GM21786 (cell line): Measurements from ENCODE around the gene EML4.
A peak's percentile ranks its signal among the peaks of the same experiment; 100 is the strongest.

ENCODE experiments used
- ATAC-seq: cut with Tn5 transposase; IDR thresholded peaks from one replicate; pipeline ENCODE4 v1.9.1; 2021; ENCODE audit not compliant: unreplicated experiment

Gene EML4

DNA sequence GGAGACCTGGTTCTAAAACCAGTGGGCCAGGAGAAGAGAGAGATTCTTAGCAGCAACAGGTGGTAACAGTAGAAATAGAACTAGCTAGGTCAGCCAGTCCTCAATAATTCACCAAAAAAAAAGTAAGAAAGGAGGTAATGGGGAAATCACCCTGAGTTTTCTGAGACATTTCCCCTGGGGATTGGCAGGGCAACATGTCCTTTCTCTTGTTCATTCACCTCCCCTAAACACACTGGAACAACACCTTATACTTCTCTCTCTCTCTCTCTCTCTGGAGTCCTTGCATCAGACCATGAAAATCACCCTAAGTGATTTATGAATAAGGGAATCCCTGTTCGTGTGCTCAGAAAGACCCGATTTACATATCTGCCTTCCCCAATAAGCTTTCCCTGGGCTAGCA lies 127.1 kb downstream of the EML4 start:
- peak; percentile 81 for ATAC-seq

DNA sequence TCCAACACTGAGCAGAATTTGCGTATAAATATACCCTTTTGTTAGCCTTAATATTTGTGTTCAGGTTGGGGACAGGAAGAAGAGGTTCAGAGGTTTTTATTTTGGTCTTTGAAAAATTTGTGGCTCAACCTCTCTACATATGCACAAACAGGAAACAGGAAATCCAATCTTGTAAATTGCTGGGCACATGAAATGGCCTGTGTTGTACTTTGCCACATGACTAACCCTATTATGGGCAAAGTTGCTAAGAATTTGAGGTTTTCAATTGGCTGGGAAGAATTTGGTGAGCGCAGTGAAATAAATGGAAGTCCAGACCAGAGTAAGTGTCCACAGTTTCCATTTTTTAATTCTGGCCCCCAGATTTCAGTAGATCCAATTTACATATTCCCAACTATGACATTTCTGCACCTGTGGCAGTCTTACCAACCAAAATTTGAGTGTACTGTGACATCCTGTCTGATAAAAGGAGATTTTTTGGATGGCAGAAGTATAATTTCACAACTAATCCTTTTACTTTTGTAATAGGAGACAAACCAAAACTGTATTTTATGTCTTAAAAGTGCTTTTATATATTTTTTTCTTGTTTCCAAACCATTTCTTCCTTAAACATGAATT lies 128.3 kb downstream of the EML4 start:
- no peak for ATAC-seq

DNA sequence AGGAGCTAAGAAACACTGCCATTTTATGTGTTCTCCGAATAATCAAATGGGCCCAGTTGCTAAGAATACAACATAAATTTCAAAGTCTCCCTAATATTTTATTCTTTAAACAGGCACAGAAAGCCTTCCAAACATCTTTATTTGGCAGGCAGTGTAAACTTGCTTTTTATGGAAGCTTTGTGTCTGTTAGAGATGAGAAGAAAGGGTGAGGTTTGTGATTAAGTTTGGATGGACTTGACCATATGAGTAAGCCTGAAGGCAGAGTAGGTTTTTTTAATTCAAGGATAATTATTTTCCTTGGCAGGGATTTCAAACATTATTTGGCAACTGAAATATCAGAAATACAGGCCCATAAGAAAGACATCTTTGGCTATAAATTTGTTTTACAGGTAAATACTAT lies 129.0 kb downstream of the EML4 start:
- ATAC-seq, result no peak

DNA sequence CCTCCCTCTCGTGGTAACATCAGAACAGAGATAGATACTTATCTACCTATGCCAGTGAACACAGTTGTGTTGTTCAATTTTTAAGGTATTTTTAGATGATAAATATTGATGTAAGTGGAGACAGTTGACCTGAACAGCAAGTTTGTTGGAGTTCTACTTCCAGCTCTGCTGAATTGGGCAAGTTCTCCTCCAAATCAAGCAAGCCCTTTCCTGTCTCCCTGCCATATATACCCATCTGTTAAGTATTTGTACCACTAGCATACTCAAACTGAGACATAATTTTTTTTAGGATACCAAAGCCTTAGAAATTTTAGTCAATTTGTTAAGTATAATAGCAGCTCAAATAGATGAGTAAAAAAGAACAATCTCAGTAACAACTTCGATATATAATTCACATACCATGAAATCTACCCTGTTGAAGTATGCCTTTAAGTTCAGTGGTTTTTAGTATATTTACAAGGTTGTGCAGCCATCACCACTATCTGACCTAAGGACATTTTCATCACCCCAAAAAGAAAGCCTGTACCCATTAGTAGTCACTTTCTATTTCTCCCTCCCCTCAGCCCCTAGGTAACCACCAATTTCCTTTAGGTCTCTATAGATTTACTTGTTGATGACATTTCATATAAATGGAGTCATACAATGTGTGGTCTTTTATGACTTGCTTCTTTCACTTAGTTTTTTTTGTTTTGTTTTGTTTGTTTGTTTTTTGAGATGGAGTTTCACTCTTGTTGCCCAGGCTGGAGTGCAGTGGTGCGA lies 130.0 kb downstream of the EML4 start:
- ATAC-seq, result no peak

DNA sequence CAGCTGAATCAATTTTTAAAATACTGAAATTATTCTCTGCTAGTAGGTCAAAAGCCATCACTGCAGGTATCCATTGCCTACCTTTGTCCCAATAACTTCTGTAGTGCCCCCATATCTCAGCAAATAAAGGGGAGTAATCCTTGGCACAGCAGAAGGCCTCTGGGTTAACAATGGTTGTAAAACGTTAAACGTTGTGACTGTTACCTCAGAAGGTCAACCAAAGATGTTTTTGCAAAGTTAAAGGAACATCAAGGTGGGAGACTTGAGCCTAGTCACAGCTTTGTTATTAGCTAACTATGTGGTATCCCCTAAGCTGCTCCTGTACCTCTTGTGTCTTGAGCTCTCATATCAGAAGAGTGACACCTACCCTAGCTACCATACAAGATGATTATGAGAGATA lies 131.4 kb downstream of the EML4 start:
- ATAC-seq, result no peak

DNA sequence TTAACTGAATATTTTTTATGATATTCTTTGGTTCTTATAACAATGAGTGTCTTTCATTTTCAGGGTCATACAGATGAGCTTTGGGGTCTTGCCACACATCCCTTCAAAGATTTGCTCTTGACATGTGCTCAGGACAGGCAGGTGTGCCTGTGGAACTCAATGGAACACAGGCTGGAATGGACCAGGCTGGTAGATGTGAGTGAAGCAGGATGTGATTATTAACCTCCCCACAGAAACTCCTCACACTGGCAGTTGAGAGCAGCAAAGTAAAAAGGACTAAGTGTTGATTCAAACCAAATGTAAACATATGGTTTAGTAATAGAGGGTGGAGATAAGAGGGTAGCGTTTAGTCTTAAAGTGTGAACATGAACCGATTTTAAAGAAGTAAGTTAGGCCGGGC lies 134.1 kb downstream of the EML4 start:
- no peak for ATAC-seq

DNA sequence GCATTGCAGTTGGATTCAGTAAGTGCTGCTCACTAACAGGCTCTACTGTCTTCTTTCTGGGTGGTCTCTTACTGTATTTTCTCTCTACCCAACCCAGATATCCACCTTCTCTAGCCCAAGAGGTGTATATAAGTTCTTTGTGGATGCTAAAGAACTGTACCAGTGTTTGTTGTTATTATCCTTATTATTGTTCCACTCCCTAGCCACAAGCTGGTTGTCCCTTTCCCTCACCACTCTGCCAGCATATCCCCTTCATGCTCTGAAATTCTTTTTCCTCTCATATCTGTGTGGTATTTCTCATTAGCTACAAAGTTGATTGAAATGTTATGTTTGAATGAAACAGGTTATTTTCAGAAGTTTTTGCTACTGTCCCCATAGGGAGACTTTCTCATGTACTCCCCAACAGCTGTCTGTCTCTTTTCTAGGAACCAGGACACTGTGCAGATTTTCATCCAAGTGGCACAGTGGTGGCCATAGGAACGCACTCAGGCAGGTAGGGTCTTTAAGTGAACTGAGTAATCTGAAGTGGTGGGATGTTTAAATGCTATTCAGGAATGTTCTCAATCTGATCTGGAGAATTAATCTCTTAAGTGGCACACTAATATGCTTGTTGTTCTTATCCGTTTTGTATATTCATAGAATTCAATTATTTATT lies 135.0 kb downstream of the EML4 start:
- no peak for ATAC-seq

DNA sequence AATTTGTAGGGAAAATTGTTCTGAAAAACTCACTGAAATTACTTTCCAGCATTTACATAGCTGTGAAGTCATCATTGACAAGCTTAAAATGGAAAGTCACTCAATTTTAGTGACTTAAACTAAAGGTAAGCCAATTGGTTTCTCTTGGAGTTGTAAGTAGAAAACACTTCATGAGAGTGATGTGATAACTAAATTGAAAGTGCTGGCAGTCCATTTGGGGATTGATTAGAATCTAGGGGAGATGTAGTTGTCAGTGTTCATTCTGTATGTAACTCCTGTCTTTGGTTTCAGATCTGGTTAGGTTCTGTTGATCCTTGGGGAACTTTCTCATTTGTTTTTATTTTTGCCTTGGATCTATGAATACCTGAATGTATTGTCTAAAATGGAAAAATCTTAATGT lies 138.0 kb downstream of the EML4 start:
- ATAC-seq, result no peak

DNA sequence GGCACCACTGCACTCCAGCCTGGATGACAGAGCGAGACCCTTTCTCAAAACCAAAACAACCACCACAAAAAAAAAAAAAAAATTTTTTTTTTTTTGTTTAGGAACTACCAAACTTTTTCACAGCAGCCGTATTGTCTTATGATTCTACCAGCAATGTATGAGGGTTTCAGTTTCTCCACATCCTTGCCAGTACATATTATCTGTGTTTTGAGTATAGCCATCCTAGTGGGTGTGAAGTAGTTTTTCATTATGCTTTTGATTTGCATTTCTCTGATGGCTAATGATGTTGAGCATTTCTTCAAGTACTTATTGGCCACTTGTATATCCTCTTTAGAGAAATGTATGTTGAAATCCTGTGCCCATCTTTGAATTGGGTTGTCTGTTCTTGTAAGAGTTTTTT lies 140.2 kb downstream of the EML4 start:
- no peak for ATAC-seq

DNA sequence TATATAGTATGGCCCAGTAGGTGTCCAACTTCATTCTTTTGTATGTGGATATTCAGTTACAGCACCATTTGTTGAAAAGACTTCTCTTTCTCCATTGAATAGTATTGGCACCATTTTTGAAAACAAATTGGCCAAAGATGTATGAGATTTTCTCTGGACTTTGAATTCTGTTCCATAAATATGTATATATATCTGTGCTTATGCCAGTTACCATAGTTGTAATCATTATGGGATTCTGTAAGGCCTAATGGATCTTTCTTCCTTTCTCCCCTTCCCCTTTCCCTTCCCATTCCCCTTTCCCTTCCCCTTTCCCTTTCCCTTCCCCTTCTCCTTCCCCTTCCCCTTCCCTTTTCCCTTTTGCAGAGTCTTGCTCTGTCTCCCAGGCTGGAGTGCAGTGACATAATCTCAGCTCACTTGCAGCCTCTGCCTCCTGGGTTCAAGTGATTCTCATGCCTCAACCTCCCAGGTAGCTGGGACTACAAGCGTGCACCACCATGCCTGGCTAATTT lies 140.9 kb downstream of the EML4 start:
- ATAC-seq, result no peak

DNA sequence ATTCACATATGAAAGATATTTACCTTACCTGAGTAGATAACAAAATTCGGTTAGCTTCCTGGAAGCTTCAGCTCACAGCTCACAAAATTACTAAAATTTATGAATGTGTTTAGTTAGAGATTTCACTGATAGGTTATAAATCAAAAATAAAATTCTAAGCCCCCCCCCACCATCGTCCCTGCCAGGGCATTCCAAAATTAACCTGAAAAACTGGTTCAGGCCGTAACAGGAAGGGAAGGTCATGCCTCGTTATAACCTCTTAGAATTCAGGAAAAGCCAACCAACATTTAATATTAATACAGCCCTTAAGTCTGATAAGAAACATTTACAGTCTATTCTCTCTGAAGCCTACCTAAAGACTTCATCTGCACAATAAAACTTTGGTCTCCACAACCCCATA lies 143.0 kb downstream of the EML4 start:
- ATAC-seq, result no peak

DNA sequence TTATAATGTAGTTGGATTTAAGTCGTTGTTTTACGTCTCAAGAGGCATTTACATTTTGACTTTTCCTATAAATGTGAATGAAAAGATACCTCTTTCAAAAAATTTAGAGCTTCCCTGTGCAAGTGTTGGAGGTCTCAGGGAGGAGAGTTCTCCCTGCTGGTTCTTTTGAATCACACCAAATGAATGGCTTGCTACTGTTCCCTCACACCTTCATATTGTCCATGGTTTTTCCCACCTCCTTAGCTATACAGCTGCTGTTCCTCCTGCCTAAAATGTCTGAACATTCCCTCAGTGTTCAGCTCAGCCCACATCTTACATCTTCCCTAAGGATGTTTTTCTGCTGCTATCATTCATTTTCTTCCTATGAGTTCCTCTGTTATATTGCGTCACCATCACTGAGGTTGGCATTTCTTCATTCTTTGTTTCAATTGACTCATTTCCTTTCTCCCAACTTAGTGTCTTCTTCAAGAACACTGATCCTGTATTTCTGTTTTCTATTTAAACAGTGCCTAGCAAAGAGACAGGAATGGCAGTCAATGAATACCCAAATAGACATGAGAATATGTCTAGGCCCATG lies 145.8 kb downstream of the EML4 start:
- no peak for ATAC-seq

DNA sequence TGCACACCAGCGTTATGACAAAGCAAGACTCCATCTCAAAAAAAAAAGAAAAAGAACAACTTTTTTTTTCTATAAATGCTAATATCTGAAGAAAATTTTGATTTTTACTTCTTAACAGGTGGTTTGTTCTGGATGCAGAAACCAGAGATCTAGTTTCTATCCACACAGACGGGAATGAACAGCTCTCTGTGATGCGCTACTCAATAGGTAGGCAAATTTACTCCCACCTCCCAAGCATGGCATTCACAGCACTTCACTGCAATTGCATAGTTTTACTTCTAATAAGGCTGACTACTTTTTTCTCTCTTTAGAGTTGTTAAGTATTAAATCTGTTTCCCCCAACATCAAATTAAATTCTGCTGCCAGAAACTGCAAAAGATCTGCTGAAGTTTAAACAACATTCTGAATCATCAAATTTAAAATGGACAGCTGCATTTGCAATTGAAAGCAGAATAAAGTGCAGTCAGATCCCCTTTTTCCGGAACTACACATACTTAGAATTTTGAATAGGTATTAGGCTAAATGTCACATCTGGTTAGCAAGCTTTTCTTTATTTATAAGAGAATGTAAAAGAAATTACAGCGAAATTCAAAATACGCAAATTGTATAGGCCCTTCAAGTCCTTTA lies 146.8 kb downstream of the EML4 start:
- ATAC-seq, result no peak

DNA sequence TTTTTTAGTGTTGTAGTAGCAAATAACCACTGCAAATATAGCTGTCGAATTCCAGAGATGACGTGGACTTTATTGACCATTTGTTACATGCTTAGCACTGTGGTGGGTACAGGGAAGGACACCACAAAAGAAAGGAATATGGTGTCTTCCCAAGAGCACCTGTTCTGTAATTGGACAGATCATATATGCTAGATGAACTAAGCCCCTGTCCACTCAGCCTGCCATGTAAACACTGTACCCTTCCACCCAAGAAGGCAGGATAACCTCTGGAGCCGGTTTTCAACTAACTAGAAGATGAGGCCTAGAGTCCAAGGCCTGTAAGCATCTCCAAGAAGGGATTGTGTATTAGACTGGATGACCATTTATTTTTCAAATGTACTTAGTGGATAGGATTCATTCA lies 147.8 kb downstream of the EML4 start:
- no peak for ATAC-seq

DNA sequence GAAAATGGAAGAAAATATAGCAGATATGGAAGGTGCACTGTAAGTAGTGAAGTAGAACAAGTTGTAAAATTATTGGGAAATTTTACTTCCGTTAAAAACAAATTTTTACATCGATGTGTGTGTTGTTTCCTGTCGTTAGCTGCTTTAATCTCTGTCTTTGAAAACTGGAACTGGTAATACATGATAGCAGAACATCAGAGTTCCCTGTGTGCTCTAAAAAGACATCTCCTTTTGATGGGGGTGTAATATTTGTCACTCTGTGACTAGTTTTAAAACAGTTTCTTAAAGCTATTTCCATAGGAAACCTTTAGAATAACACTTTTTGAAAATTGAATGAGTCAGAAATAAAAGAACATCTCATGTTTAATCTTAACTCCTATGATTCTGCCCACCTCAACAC lies 148.3 kb downstream of the EML4 start:
- ATAC-seq, result no peak

DNA sequence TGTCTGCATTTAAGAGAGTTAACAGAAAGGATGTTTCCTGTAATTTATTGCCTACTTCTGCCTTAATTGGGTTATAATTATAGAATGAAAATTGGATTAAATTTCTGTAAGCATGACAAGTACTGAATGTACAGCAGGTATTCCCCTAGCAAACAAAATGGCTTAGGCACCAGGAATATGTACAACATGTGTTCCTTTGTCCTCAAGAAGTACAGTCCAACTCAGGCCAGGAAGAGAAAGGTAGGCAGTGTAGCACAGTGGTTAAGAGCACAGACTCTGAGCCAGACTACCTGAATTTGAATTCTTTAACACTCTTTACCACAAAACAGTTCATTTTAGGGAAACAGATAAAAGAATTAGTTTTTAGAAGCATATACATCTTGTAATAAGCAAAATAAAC lies 148.8 kb downstream of the EML4 start:
- ATAC-seq, result no peak

DNA sequence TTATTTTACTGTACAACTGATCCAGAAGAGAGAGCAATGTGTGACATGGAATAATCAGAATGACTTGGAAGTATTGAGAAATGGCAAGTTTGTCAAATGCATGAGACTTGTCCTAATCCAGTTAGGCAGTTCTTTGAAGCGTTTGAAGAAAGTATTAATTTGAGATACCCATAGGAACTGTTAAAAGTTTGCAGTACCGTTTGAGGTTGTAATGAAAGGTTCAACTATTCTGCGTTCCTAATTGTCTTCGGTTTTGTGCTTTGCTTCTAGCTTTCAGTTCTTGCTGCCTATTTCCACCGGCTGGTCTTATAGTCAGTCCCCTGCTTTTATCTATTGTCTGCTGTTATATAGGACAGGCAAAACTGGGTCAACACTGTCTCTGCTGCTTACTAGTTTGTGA lies 150.1 kb downstream of the EML4 start:
- no peak for ATAC-seq

DNA sequence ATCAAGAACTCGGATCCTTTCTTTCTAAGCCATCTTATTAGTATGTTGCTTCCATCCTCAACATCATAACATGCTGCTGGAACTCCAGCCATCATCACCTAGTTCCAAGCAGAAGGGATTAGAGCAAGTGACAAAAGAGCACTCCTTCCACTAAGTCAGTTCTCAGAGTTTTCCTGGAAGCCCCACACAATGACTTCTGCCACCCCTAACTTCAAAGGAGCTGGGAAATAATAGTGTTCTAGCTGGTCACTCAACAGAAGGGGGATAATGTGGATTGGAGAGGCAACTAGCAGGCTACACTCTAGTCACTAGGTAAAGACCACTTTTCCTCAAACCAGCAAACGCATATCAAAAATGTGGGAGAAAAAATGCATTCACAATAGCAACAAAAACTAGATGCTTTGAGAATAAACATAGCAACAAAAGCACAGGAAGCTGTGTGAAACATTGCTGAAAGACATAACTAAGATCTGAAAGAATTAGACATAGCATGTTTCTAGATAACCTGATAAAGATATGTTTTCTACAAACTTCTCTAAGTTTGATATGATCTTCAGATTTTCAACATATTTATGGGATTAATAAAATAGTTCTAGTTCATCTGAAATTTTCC lies 152.4 kb downstream of the EML4 start:
- ATAC-seq, result no peak

DNA sequence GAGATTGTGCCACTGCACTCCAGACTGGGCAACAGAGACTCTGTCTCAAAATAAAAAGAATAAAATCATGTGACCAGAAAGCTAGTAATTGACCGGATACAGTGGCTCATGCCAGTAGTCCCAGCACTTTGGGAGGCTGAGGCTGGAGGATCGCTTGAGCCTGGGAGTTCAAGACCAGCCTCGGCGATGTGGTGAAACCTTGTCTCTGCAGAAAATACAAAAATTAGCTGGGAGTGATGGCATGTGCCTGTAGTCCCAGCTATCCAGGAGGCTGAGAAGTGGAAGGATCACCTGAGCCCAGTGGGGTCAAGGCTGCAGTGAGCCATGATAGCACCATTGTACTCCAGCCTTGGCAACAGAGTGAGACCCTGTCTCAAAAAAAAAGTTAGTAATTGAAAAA lies 155.1 kb downstream of the EML4 start:
- no peak for ATAC-seq

DNA sequence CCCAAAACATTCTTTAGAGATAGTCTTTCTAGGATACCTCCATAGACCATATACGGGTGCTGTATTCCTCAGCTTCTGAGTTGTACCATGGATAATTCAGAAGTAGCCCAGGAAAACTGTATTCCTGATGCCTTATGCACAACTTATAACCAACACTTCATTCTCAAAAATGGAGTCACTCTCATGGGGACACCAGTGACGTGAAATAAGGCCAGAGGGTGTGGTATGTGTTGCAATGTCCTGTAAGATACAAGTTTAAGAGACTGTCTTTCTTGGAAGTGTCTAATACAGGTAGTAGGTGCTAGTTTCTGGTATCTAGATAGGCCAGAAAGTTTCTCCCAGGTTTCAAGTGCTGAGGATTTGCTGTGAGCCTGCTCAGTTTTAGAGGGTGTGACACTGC lies 155.8 kb downstream of the EML4 start:
- no peak for ATAC-seq

DNA sequence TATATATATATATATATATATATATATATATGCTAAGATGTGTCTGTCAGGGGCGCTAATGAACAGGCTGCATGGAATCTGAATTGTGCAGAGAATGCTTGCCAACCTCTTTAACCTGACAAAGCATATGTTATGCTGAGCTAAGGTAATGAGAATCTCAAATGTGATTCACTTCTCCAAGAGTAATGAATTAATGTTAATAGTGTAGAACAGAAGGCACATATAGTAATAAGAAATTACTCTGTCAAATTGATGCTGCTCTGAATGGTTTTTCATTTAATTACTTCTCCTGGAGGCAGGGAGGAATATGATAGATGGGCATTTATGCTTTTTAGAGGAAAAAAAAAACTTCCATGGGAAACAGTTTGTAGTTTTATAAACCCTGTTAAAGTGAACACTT lies 156.5 kb downstream of the EML4 start:
- ATAC-seq, result no peak
